Nephron progenitor cell (in vitro differentiated cells): ENCODE data around the gene WFDC12.
A peak's percentile ranks its signal among the peaks of the same experiment; 100 is the strongest.

Experiments
- DNase-seq: peaks from one replicate; pipeline ENCODE4 v3.0.0; 2021
- H3K27ac Mint-ChIP-seq: 2 replicates; pipeline ENCODE4 v1.8.0; 2021; ENCODE audit warnings: mild to moderate bottlenecking, moderate library complexity, mixed read lengths
- H3K27me3 Mint-ChIP-seq: 2 replicates; pipeline ENCODE4 v1.8.0; 2021; ENCODE audit warnings: mild to moderate bottlenecking, low read depth, mixed read lengths; ENCODE audit not compliant: poor library complexity
- H3K36me3 Mint-ChIP-seq: 2 replicates; pipeline ENCODE4 v1.8.0; 2021; ENCODE audit warnings: low read depth, mixed read lengths
- H3K4me1 Mint-ChIP-seq: 2 replicates; pipeline ENCODE4 v1.8.0; 2021; ENCODE audit warnings: mixed read lengths
- H3K4me3 Mint-ChIP-seq: 2 replicates; pipeline ENCODE4 v1.8.0; 2021; ENCODE audit warnings: mild to moderate bottlenecking, moderate library complexity, mixed read lengths
- H3K9me3 Mint-ChIP-seq: 2 replicates; pipeline ENCODE4 v1.8.0; 2021; ENCODE audit warnings: mild to moderate bottlenecking, moderate library complexity, mixed read lengths
- TF ChIP-seq, protein P1 (sequence below): fragments of 200-600 bp; sonication (generic); IDR thresholded peaks from 2 replicates; pipeline ENCODE4 v1.5.0; 2021; ENCODE audit warnings: antibody characterized with exemption

Gene WFDC12

DNA sequence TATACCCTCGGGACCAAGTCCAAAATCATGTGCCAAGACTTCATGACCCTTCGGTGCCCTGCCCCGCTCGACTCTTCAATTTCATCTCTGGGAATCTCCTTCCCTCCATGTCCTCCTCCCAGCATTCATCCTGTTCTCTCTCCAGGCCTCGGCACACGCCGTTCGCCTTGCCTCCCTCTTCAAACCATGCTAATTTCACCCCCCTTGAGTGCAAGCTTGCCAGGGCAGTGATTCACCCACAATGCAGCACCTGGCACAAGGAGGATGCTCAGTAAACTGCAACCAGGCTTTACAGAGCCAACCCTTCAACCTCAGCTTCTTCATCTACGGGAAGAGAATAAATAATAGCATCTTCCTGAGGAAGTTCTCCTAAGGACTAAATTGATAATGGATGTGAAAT is 27.5 kb downstream of the WFDC12 start:
- H3K36me3 Mint-ChIP-seq, result no peaks in the 10 kb centered on the region
- no peak for DNase-seq
- H3K4me3 Mint-ChIP-seq, result no peak overlapping the region
- peaks cover 71% of the 10 kb centered on the region for H3K27me3 Mint-ChIP-seq
- H3K4me1 Mint-ChIP-seq, result no peaks in the 10 kb centered on the region
- peaks cover 4% of the 10 kb centered on the region for H3K9me3 Mint-ChIP-seq
- TF ChIP-seq, protein P1, sequence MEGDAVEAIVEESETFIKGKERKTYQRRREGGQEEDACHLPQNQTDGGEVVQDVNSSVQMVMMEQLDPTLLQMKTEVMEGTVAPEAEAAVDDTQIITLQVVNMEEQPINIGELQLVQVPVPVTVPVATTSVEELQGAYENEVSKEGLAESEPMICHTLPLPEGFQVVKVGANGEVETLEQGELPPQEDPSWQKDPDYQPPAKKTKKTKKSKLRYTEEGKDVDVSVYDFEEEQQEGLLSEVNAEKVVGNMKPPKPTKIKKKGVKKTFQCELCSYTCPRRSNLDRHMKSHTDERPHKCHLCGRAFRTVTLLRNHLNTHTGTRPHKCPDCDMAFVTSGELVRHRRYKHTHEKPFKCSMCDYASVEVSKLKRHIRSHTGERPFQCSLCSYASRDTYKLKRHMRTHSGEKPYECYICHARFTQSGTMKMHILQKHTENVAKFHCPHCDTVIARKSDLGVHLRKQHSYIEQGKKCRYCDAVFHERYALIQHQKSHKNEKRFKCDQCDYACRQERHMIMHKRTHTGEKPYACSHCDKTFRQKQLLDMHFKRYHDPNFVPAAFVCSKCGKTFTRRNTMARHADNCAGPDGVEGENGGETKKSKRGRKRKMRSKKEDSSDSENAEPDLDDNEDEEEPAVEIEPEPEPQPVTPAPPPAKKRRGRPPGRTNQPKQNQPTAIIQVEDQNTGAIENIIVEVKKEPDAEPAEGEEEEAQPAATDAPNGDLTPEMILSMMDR, result no peak
- H3K27ac Mint-ChIP-seq, result no peak overlapping the region

DNA sequence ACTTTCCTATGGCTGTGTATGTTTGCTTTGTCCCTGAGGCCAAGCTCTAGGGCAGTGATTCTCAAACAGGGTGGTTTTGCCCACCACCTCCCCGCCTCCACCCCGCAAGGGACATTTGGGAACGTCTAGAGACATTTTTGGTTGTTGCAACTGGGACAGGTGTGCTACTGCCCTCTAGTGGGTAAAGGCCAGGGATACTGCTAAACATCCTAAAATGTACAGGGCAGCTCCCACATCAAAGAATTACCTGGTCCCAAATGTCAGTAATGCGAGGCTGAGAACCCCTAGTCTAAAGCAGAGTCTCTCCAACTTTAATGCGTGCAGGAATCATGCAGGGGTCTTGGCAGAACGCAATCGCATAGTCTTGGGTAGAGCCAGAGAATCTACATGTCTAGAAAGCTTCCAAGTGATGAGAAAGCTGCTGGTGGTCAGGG is 28.4 kb downstream of the WFDC12 start:
- Mint-ChIP-seq H3K36me3 (no peaks in the 10 kb centered on the region), H3K4me3 (no peak overlapping the region), H3K27me3 (peaks cover 61% of the 10 kb centered on the region), H3K9me3 (peaks cover 4% of the 10 kb centered on the region), H3K4me1 (no peaks in the 10 kb centered on the region), H3K27ac (no peak overlapping the region)
- DNase-seq, result peak; percentile 60
- TF ChIP-seq, protein P1, result peak; percentile 76

DNA sequence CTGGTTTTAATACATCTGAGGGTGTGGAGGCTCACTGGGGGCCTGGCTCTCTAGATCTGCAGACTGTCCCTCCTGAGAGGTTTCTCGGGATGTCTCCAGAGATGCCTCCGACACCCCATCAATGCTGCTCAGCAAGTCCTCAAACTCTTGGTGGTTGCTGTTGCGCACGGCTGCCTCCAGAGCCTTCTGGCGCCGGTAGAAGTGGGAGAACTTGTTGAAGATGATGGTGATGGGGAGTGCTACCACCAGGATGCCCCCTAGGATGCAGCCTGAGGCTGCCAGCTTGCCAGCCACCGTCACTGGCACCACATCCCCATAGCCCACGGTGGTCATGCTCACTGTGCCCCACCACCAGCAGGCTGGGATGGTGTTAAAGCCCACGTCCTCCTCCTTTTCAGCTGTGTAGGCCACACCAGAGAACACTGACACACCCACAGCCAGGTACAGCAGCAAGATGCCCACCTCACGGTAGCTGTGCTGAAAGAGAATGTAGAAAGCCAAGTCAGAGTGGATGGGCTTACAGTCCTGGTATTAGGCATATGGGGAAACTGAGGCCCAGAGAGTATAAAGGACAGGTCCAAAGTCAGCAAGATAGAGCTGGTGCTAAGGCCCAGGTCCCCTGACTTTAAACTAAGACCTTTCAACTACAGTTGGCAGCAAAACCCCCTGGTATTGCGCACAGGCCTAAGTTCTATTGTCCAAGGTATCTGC is 29.2 kb downstream of the WFDC12 start:
- no peak overlapping the region for H3K4me3 Mint-ChIP-seq
- peaks cover 4% of the 10 kb centered on the region for H3K9me3 Mint-ChIP-seq
- peaks cover 53% of the 10 kb centered on the region for H3K27me3 Mint-ChIP-seq
- TF ChIP-seq, protein P1, result no peak
- H3K27ac Mint-ChIP-seq, result no peak overlapping the region
- DNase-seq, result no peak
- no peaks in the 10 kb centered on the region for H3K4me1 Mint-ChIP-seq
- no peaks in the 10 kb centered on the region for H3K36me3 Mint-ChIP-seq

DNA sequence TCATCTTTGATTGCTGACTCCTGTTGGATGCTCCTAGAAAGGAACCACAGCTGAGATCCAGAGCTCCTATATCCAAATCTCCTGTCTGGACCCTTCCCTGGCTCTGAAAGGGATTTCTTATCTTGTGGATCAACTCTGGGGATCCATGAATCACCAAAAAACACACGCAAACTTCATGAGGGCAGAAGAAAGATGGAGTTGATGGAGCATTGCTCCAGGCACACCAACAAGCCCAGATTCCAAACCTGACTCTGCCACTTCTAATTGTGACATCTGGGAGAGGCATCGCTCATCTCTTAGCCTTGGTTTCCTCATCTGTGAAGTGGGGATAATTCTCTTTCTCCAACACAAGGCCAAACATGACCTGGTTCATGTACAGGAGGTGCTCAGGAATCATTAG is 30.1 kb downstream of the WFDC12 start:
- H3K27ac Mint-ChIP-seq, result no peak overlapping the region
- no peaks in the 10 kb centered on the region for H3K4me1 Mint-ChIP-seq
- H3K9me3 Mint-ChIP-seq, result peaks cover 4% of the 10 kb centered on the region

DNA sequence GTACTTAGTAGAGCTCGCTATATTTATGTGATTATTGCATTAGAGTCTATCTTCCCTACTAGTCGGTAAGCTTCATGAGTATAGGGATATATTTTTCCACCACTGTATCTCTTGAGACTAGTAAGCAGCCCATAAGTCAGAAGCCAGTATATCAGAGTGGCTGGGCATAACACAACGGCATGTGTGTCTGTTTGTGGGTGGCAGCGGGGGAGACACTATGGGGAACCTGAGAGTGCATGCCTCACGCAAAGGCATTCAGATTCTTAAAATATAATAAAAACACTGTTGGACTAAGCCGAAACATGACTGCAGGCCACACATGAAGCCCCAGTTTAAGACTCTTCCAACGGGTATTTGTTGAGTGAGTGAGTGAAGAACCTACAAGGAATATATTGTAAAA is 31.4 kb downstream of the WFDC12 start:
- H3K27me3 Mint-ChIP-seq, result peaks cover 33% of the 10 kb centered on the region
- no peak overlapping the region for H3K27ac Mint-ChIP-seq
- peaks cover 4% of the 10 kb centered on the region for H3K9me3 Mint-ChIP-seq
- peaks cover 3% of the 10 kb centered on the region for H3K4me1 Mint-ChIP-seq
- H3K36me3 Mint-ChIP-seq, result no peaks in the 10 kb centered on the region
- DNase-seq, result no peak
- H3K4me3 Mint-ChIP-seq, result no peak overlapping the region
- TF ChIP-seq, protein P1, result no peak

More for the DNA sequence above, 30.1 kb downstream of the WFDC12 start:
- no peaks in the 10 kb centered on the region for H3K36me3 Mint-ChIP-seq
- no peak overlapping the region for H3K4me3 Mint-ChIP-seq
- no peak for DNase-seq
- TF ChIP-seq, protein P1, result no peak
- peaks cover 45% of the 10 kb centered on the region for H3K27me3 Mint-ChIP-seq

DNA sequence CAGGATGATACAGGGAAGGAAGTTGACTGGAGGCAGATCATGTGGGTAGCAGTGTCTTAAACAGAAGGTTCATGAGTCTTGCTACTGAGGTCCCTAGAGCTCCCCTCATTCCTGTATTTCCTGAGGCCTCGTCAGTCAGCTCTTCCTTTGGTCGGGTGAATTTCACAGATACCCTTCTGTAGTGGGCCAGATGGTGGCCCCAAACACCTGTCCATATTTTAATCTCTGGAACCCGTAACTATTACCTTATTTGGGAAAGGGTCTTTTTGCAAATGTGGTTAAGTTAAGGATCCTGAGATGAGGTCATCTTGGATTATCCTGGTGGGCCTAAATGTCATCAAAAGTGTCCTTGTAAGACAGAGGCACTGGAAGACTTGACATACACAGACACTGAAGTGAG is 32.9 kb downstream of the WFDC12 start:
- Mint-ChIP-seq H3K4me1 (peaks cover 4% of the 10 kb centered on the region), H3K36me3 (peaks cover 4% of the 10 kb centered on the region), H3K27me3 (peaks cover 20% of the 10 kb centered on the region), H3K4me3 (no peak overlapping the region), H3K27ac (peak overlapping the region; percentile 69), H3K9me3 (no peaks in the 10 kb centered on the region)
- TF ChIP-seq, protein P1, result no peak
- DNase-seq, result no peak
